Skeletal muscle satellite cell (primary cell): Measurements from ENCODE around the gene TUG1. TPM values are rescaled to one million over a fixed set of nuclear protein-coding genes. Genes with fewer than 3 reads are reported as not detected.

Experiments used
- H3K27me3 ChIP-seq: 2 replicates; pipeline ENCODE4 v1.7.0; 2013; ENCODE audit warnings: low read length; ENCODE audit not compliant: control insufficient read depth, insufficient read depth
- H3K36me3 ChIP-seq: 2 replicates; pipeline ENCODE4 v1.7.0; 2013; ENCODE audit warnings: mild to moderate bottlenecking, control low read depth, low read length; ENCODE audit not compliant: insufficient read depth
- H3K4me1 ChIP-seq: 2 replicates; pipeline ENCODE4 v1.7.0; 2013; ENCODE audit warnings: low read length; ENCODE audit not compliant: control insufficient read depth, insufficient read depth
- H3K4me2 ChIP-seq: 2 replicates; pipeline ENCODE4 v1.7.0; 2013; ENCODE audit warnings: mild to moderate bottlenecking, low read length
- H3K4me3 ChIP-seq: 2 replicates; pipeline ENCODE4 v1.7.0; 2013; ENCODE audit warnings: low read length
- H3K9ac ChIP-seq: 2 replicates; pipeline ENCODE4 v1.7.0; 2013; ENCODE audit warnings: mild to moderate bottlenecking, low read depth, low read length, moderate library complexity
- H3K9me3 ChIP-seq: replicated peaks from 2 replicates; pipeline ENCODE4 v1.7.0; 2013; ENCODE audit warnings: mild to moderate bottlenecking, control low read depth, low read length
- small RNA-seq: library from RNA; depleted of rRNA; stranded (forward); fragments of <200 nt; gene quantifications from one replicate; pipeline ENCODE3, GENCODE V24; 2012

The TUG1 gene

DNA sequence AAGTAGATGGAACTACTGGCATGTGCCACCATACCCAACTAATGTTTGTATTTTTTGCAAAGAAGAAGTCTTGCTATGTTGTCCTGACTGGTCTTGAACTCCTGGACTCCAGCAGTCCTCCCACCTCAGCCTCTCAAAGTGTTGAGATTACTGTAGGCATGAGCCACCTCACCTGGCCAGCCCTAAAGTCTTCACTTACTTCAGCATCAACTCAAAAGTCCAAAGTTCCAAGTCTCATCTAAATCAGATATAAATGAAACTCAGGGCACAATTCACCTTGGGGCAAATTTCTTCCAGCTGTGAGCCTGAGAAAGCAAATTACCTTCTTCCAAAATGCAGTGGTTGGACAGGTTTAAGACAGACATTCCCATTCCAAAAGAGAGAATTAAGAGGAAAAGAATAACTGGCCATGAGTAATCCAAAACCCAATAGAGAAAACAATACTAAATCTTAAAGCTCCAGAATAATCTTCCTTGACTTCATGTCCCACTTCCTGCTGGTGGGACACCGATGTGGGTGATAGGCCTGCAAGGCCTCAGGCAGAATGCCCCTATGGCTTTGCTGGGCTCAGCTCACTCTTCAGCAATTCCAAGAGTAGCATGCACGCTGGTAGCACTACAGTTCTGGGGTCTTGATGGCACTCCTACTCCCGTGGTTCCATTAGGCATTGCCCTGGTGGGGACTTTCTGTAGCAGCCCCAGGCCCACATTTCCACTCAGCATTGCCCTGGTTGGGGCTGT is 50.3 kb downstream of the TUG1 start:
- no peaks in the 10 kb centered on the region for H3K9me3 ChIP-seq
- H3K36me3 ChIP-seq: no peaks in the 10 kb centered on the region
- H3K27me3 ChIP-seq: no peaks in the 10 kb centered on the region
- H3K4me2 ChIP-seq: no peak overlapping the region
- no peak overlapping the region for H3K4me3 ChIP-seq
- H3K9ac ChIP-seq: no peak overlapping the region
- H3K4me1 ChIP-seq: no peaks in the 10 kb centered on the region

DNA sequence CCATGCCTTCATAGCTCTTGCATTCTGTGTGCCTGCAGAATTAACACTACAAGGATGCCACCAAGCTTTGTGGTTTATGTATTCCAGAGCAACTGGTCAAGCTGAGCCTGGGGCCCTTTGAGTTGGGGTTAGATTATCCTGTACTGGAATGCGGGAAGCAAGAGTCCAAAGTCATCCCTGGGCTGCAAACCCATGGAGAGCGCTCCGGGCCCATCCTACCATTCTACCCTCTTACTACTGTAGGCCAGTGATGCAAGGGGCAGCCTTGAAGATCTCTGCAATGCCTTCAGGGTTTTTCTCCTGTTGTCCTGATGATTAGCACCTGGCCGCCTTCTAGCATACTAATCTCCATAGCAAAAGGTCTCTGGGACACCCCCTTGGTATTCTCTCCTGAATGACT is 51.3 kb downstream of the TUG1 start:
- Histone ChIP-seq H3K4me3 (no peak overlapping the region), H3K36me3 (no peaks in the 10 kb centered on the region), H3K4me1 (no peaks in the 10 kb centered on the region), H3K9me3 (no peaks in the 10 kb centered on the region), H3K27me3 (no peaks in the 10 kb centered on the region), H3K4me2 (no peak overlapping the region), H3K9ac (no peak overlapping the region)

DNA sequence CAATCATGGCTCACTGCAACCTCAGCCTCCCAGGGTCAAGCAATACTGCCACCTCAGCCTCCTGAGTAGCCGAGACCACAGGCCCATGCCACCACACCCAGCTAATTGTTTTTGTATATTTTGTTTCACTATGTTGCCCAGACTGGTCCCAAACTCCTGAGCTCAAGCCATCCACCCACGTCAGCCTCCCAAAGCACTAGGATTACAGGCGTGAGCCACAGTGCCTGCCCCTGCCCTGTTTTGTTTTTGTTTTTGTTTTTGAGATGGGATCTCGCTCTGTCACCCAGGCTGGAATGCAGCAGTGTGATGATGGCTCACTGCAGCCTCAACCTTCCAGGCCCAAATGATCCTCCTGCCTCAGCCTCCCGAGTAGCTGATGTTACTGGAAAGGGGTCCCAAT is 53.5 kb downstream of the TUG1 start:
- Histone ChIP-seq H3K36me3 (no peaks in the 10 kb centered on the region), H3K9ac (no peak overlapping the region), H3K4me2 (no peak overlapping the region), H3K9me3 (no peaks in the 10 kb centered on the region), H3K4me1 (no peaks in the 10 kb centered on the region), H3K4me3 (no peak overlapping the region), H3K27me3 (no peaks in the 10 kb centered on the region)

Small RNA genes within 50 kb of the gene (small RNA-seq; reads per million reads assigned to genes)
- gene RF01892: not detected
